ENCODE data around the gene KPNA6. TPM values are rescaled to one million over a fixed set of nuclear protein-coding genes. Genes with fewer than 3 reads are reported as not detected.
A peak's percentile ranks its signal among the peaks of the same experiment; 100 is the strongest.

The KPNA6 gene
- total RNA-seq, 3 donors from 2014 or later (not counting 1 experiment from before 2014, with no cell fraction given): 48.6 to 59.0 (median 52.8) TPM

GRCh38 chr1:32194984-32195383 lies 87.1 kb downstream of the KPNA6 start:
- no peak for DNase-seq
- no peaks in the 10 kb centered on the region for H3K27me3 Mint-ChIP-seq (ENCODE audit: low read depth in 2 of 2)
- H3K27ac Mint-ChIP-seq: no peak overlapping the region
- Histone ChIP-seq H3K9me3 (ENCODE audit: control insufficient read depth, insufficient read depth, low read length) (no peaks in the 10 kb centered on the region), H3K36me3 (ENCODE audit: control insufficient read depth, insufficient read depth, low read length) (peaks cover 64% of the 10 kb centered on the region), H3K4me3 (ENCODE audit: low read length) (no peak overlapping the region), H3K27me3 (ENCODE audit: control insufficient read depth, insufficient read depth, low read length) (no peaks in the 10 kb centered on the region), H3K4me1 (ENCODE audit: control insufficient read depth, insufficient read depth, low read length) (peaks cover 38% of the 10 kb centered on the region), H3K27ac (ENCODE audit: low read length) (no peak overlapping the region)
- no peak for ATAC-seq
- peaks cover 25% of the 10 kb centered on the region for H3K36me3 Mint-ChIP-seq
- peaks cover 26 to 37% of the 10 kb centered on the region in 2 donors for H3K4me1 Mint-ChIP-seq
- H3K4me3 Mint-ChIP-seq: no peak overlapping the region
- no peak for TF ChIP-seq CTCF (IDR thresholded peaks at IDR 0.05)
- intact Hi-C loops (cut with micrococcal nuclease): no loop called here
- 98% methylated on average over 6 of the region's 6 CpGs for WGBS (ENCODE audit: insufficient coverage)
- no peaks in the 10 kb centered on the region for H3K9me3 Mint-ChIP-seq

GRCh38 chr1:32195531-32195930 lies 87.7 kb downstream of the KPNA6 start:
- Mint-ChIP-seq H3K4me3 (no peak overlapping the region), H3K36me3 (peaks cover 25% of the 10 kb centered on the region)
- intact Hi-C loops (cut with micrococcal nuclease): no loop called here

GRCh38 chr1:32195972-32196823 lies 88.3 kb downstream of the KPNA6 start:
- H3K36me3 ChIP-seq (ENCODE audit: control insufficient read depth, insufficient read depth, low read length): peaks cover 54% of the 10 kb centered on the region
- peaks cover 32 to 46% of the 10 kb centered on the region in 2 donors for H3K4me1 Mint-ChIP-seq
- no peaks in the 10 kb centered on the region for H3K27me3 Mint-ChIP-seq (ENCODE audit: low read depth in 2 of 2)
- H3K4me3 ChIP-seq (ENCODE audit: low read length): no peak overlapping the region
- H3K4me3 Mint-ChIP-seq: peak overlapping the region; percentile 49
- intact Hi-C loops (cut with micrococcal nuclease): no loop called here
- peaks cover 50% of the 10 kb centered on the region for H3K4me1 ChIP-seq (ENCODE audit: control insufficient read depth, insufficient read depth, low read length)
- DNase-seq (peak in 1 of 2 donors; percentile 57), ATAC-seq (no peak)
- peak overlapping the region; percentile 53 to 79 for H3K27ac Mint-ChIP-seq
- no peak overlapping the region for H3K27ac ChIP-seq (ENCODE audit: low read length)
- TF ChIP-seq CTCF (IDR thresholded peaks at IDR 0.05): no peak
- H3K9me3 ChIP-seq (ENCODE audit: control insufficient read depth, insufficient read depth, low read length): no peaks in the 10 kb centered on the region
- no peaks in the 10 kb centered on the region for H3K27me3 ChIP-seq (ENCODE audit: control insufficient read depth, insufficient read depth, low read length)
- no peaks in the 10 kb centered on the region for H3K9me3 Mint-ChIP-seq
- H3K36me3 Mint-ChIP-seq: peaks cover 25% of the 10 kb centered on the region

More at GRCh38 chr1:32195531-32195930, 87.7 kb downstream of the KPNA6 start:
- no peak for TF ChIP-seq CTCF (IDR thresholded peaks at IDR 0.05)
- Histone ChIP-seq H3K27me3 (ENCODE audit: control insufficient read depth, insufficient read depth, low read length) (no peaks in the 10 kb centered on the region), H3K9me3 (ENCODE audit: control insufficient read depth, insufficient read depth, low read length) (no peaks in the 10 kb centered on the region), H3K27ac (ENCODE audit: low read length) (no peak overlapping the region), H3K36me3 (ENCODE audit: control insufficient read depth, insufficient read depth, low read length) (peaks cover 59% of the 10 kb centered on the region), H3K4me1 (ENCODE audit: control insufficient read depth, insufficient read depth, low read length) (peaks cover 43% of the 10 kb centered on the region), H3K4me3 (ENCODE audit: low read length) (no peak overlapping the region)
- 93% methylated on average over 3 of the region's 3 CpGs for WGBS (ENCODE audit: insufficient coverage)
- H3K27ac Mint-ChIP-seq: no peak overlapping the region
- H3K27me3 Mint-ChIP-seq (ENCODE audit: low read depth in 2 of 2): no peaks in the 10 kb centered on the region
- ATAC-seq: no peak
- no peak for DNase-seq
- H3K4me1 Mint-ChIP-seq: peaks cover 30 to 43% of the 10 kb centered on the region in 2 donors
- no peaks in the 10 kb centered on the region for H3K9me3 Mint-ChIP-seq

All from natural killer cell (primary cell).